Measurements from ENCODE around the gene COL8A1. TPM values are rescaled to one million over a fixed set of nuclear protein-coding genes. Genes with fewer than 3 reads are reported as not detected.

The COL8A1 gene
- total and polyA plus RNA-seq, 2 donors (not counting 1 experiment from before 2014, with no cell fraction given): 0.12 TPM; not detected in 1

DNA sequence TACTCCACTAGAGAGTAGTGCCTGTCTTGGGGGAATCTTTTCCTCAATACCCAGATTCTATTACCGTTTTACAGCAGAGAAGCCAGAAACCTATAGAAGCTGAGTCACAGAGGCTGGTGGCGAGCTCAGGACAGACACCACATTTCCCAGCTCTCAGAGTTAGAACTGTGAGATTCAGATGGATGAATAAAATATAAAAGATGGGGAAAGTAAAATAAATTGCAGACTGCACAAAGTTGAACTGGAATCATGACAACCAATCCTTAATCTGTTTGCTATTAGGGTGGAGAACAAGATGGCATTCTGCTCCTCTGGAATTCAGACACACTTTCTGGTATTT lies 138.8 kb downstream of the COL8A1 start:
- Histone ChIP-seq H3K27me3 (replicated peaks in 1 of 4; ENCODE audit: control extremely low read depth in 1 of 4, control insufficient read depth in 3 of 4, insufficient read depth in 4 of 4, low read length in 3 of 4) (peaks cover 0 to 6% (median 1%) of the 10 kb centered on the region in 4 experiments), H3K4me3 (ENCODE audit: control extremely low read depth in 1 of 5, extremely low read depth in 1 of 5, insufficient read depth in 1 of 5, low read depth in 2 of 5, low read length in 4 of 5) (no peak overlapping the region), H3K36me3 (replicated peaks in 1 of 2; ENCODE audit: control extremely low read depth in 1 of 2, control insufficient read depth in 1 of 2, extremely low read depth in 1 of 2, insufficient read depth in 2 of 2, low read length in 1 of 2) (no peaks in the 10 kb centered on the region), H3K27ac (ENCODE audit: low read length in 2 of 2) (no peak overlapping the region), H3K4me2 (replicated peaks; ENCODE audit: low read depth, low read length, poor library complexity, severe bottlenecking) (no peak overlapping the region), H3K9me3 (ENCODE audit: control extremely low read depth in 1 of 3, control insufficient read depth in 2 of 3, insufficient read depth in 1 of 3, low read length in 2 of 3) (no peaks in the 10 kb centered on the region), H3K9ac (ENCODE audit: low read length) (no peak overlapping the region), H4K20me1 (ENCODE audit: control insufficient read depth, insufficient read depth, low read length, poor library complexity, severe bottlenecking) (no peaks in the 10 kb centered on the region), H3K4me1 (ENCODE audit: control insufficient read depth in 2 of 2, insufficient read depth in 2 of 2, low read length in 2 of 2) (no peaks in the 10 kb centered on the region), H2AFZ (ENCODE audit: insufficient read depth, low read depth, low read length, poor library complexity, severe bottlenecking) (no peak overlapping the region), H3K79me2 (ENCODE audit: control insufficient read depth, insufficient read depth, low read length) (no peaks in the 10 kb centered on the region)
- WGBS (ENCODE audit: insufficient coverage): no CpG with 5 or more reads among the region's 2 CpGs
- Mint-ChIP-seq H3K9me3 (ENCODE audit: insufficient read depth) (no peaks in the 10 kb centered on the region), H3K4me1 (no peaks in the 10 kb centered on the region), H3K27ac (no peak overlapping the region), H3K27me3 (peaks cover 43% of the 10 kb centered on the region), H3K4me3 (no peak overlapping the region)
- ATAC-seq (ENCODE audit: low read depth) (no peak), DNase-seq (no peak)
- ChIA-PET POLR2A (no interaction called here), CTCF (no interaction called here)
- intact Hi-C loops (cut with micrococcal nuclease): no loop called here
- no peak for TF ChIP-seq EZH2 (IDR thresholded peaks at IDR 0.05; ENCODE audit: borderline replicate concordance, insufficient read depth, low read depth, low read length, poor library complexity, severe bottlenecking)
- TF ChIP-seq, protein P1, sequence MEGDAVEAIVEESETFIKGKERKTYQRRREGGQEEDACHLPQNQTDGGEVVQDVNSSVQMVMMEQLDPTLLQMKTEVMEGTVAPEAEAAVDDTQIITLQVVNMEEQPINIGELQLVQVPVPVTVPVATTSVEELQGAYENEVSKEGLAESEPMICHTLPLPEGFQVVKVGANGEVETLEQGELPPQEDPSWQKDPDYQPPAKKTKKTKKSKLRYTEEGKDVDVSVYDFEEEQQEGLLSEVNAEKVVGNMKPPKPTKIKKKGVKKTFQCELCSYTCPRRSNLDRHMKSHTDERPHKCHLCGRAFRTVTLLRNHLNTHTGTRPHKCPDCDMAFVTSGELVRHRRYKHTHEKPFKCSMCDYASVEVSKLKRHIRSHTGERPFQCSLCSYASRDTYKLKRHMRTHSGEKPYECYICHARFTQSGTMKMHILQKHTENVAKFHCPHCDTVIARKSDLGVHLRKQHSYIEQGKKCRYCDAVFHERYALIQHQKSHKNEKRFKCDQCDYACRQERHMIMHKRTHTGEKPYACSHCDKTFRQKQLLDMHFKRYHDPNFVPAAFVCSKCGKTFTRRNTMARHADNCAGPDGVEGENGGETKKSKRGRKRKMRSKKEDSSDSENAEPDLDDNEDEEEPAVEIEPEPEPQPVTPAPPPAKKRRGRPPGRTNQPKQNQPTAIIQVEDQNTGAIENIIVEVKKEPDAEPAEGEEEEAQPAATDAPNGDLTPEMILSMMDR (IDR thresholded peaks at IDR 0.05): no peak

DNA sequence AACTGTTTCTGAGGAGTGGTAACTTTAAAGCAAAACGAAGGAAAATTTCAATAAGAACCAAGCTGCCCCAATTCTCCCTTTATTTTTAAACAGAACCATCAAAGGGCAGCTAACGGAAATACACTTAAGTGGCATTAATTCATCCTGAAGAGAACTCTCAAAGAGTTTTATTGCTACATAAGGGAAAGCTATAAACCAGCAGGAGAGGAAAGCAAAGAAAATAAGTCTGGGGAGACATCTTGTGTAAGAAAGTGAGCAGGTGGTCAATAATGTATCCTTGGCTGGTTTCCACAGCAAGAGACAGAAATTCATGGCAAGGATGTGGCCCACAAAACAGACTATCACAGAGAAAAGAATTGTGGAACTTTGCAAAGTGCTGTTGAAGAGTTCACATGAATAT lies 139.3 kb downstream of the COL8A1 start:
- no CpG with 5 or more reads among the region's 2 CpGs for WGBS (ENCODE audit: insufficient coverage)
- Histone ChIP-seq H3K9ac (ENCODE audit: low read length) (no peak overlapping the region), H4K20me1 (ENCODE audit: control insufficient read depth, insufficient read depth, low read length, poor library complexity, severe bottlenecking) (no peaks in the 10 kb centered on the region), H3K27ac (ENCODE audit: low read length in 2 of 2) (no peak overlapping the region), H3K4me1 (ENCODE audit: control insufficient read depth in 2 of 2, insufficient read depth in 2 of 2, low read length in 2 of 2) (no peaks in the 10 kb centered on the region), H3K79me2 (ENCODE audit: control insufficient read depth, insufficient read depth, low read length) (no peaks in the 10 kb centered on the region), H3K27me3 (replicated peaks in 1 of 4; ENCODE audit: control extremely low read depth in 1 of 4, control insufficient read depth in 3 of 4, insufficient read depth in 4 of 4, low read length in 3 of 4) (peaks cover 0 to 6% (median 1%) of the 10 kb centered on the region in 4 experiments), H3K4me2 (replicated peaks; ENCODE audit: low read depth, low read length, poor library complexity, severe bottlenecking) (no peak overlapping the region), H3K36me3 (replicated peaks in 1 of 2; ENCODE audit: control extremely low read depth in 1 of 2, control insufficient read depth in 1 of 2, extremely low read depth in 1 of 2, insufficient read depth in 2 of 2, low read length in 1 of 2) (no peaks in the 10 kb centered on the region), H3K9me3 (ENCODE audit: control extremely low read depth in 1 of 3, control insufficient read depth in 2 of 3, insufficient read depth in 1 of 3, low read length in 2 of 3) (no peaks in the 10 kb centered on the region), H2AFZ (ENCODE audit: insufficient read depth, low read depth, low read length, poor library complexity, severe bottlenecking) (no peak overlapping the region), H3K4me3 (ENCODE audit: control extremely low read depth in 1 of 5, extremely low read depth in 1 of 5, insufficient read depth in 1 of 5, low read depth in 2 of 5, low read length in 4 of 5) (no peak overlapping the region)
- ATAC-seq (ENCODE audit: low read depth) (no peak), DNase-seq (no peak)
- Mint-ChIP-seq H3K4me1 (no peaks in the 10 kb centered on the region), H3K9me3 (ENCODE audit: insufficient read depth) (no peaks in the 10 kb centered on the region), H3K27ac (no peak overlapping the region), H3K4me3 (no peak overlapping the region), H3K27me3 (peaks cover 43% of the 10 kb centered on the region)
- TF ChIP-seq, protein P1 (IDR thresholded peaks at IDR 0.05): no peak
- TF ChIP-seq EZH2 (IDR thresholded peaks at IDR 0.05; ENCODE audit: borderline replicate concordance, insufficient read depth, low read depth, low read length, poor library complexity, severe bottlenecking): no peak
- CTCF ChIA-PET: no interaction called here
- intact Hi-C loops (cut with micrococcal nuclease): no loop called here
- POLR2A ChIA-PET: no interaction called here
